Coronary artery (tissue), 2 donors: ENCODE measurements around the gene FBXO46.

ENCODE experiments used
- DNase-seq: peaks from one replicate; pipeline ENCODE4 v3.0.0-alpha.2; 2017; ENCODE audit warnings: low spot score
- H3K27ac ChIP-seq, 2 donors: fragments of 200-600 bp; sonication (generic); one replicate each; pipeline ENCODE4 v1.5.1; 2016 to 2019
- H3K4me3 ChIP-seq: fragments of 200-600 bp; sonication (generic); 2 replicates; pipeline ENCODE4 v1.5.1; 2016; ENCODE audit warnings: mild to moderate bottlenecking, moderate library complexity
- TF ChIP-seq, protein P1 (sequence below): fragments of 200-600 bp; sonication (generic); IDR thresholded peaks from one replicate; pipeline ENCODE4 v1.5.1; 2019; ENCODE audit warnings: antibody characterized with exemption

Gene FBXO46

GRCh38 chr19:45717983-45718650, 12.6 kb downstream of the FBXO46 start:
- TF ChIP-seq, protein P1, sequence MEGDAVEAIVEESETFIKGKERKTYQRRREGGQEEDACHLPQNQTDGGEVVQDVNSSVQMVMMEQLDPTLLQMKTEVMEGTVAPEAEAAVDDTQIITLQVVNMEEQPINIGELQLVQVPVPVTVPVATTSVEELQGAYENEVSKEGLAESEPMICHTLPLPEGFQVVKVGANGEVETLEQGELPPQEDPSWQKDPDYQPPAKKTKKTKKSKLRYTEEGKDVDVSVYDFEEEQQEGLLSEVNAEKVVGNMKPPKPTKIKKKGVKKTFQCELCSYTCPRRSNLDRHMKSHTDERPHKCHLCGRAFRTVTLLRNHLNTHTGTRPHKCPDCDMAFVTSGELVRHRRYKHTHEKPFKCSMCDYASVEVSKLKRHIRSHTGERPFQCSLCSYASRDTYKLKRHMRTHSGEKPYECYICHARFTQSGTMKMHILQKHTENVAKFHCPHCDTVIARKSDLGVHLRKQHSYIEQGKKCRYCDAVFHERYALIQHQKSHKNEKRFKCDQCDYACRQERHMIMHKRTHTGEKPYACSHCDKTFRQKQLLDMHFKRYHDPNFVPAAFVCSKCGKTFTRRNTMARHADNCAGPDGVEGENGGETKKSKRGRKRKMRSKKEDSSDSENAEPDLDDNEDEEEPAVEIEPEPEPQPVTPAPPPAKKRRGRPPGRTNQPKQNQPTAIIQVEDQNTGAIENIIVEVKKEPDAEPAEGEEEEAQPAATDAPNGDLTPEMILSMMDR, result no peak
- peak; percentile 81 for DNase-seq
- Histone ChIP-seq H3K27ac (peak overlapping the region; percentile 82 to 95), H3K4me3 (peak overlapping the region; percentile 70)

DNA sequence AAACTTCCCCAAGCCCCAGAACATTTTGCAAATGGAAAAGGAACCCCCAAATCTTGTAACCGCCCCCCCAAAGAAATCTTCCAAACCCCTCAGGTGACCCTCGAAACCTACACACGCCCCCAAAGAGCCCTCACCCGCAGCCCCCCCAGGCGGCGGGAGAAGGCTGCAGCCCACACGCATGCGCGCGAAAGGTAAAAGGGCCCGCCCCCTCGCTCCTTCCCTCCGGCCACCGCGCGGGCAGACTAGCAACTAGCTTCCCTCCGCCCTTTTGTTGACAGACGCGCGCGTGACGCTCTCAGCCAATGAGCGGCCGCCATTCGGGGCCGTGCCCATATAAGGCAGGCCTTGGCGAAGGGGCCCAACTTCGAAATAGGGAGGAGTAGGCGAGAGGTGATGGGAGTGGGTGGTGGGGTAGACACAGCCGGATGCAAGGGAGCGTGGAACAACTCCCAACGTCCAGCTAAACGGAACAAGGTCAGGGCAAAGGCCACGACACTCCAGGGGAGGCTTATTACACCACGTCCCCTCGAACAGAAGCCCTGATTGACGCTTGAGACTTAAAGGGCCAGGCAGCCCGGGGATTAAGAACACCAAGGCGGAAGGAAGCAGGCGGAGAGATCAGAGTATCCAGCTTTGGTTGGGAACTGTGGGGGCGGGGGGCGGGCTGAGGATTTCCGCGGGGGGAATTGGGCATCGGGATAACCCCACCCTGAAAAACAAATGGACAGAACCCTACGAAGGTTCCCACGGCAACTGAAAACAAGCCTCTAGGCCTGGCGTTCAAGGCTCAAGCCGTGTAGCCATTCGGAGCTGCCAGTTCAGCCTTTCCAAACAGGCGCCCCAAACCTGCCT, 13.3 kb downstream of the FBXO46 start:
- TF ChIP-seq, protein P1, result no peak

DNA sequence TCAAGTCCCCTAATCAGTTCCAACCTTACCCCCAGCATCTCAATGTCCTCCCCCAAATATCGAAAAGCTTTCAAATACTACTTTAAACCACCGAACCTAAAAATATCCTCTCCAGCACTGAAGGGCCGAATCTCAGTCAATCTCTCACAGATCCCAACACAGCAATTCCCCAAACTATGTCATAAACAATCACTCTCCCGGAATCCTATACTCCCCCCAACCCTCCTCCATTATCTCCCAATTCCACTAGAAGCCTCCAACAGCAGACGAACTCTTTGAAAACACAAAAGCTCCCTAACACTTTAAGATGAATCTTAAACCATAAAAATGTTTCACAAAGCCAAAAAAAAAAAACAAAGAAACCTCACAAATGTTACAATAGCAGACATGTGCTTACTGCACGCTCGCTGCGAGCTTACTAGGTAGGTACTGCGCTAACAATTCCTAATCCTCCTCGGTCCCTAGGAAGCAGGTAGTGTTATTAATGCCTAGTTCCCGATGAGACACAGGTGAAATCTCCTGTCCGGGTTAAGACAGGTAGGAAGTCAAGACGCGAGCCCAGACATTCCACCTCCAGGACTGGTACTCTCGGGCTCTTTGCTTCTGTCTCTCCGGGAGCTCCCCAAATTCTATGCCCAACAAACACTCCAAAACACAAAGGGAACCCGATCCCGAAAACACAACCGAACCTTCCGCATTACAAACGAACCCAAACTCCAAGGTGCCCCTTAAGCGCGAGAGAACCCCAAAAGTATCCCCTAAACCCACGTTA, 14.2 kb downstream of the FBXO46 start:
- DNase-seq, result no peak
- H3K4me3 ChIP-seq, result peak overlapping the region; percentile 70
- peak overlapping the region; percentile 69 to 95 for H3K27ac ChIP-seq
- TF ChIP-seq, protein P1, result no peak

More for the DNA sequence above, 13.3 kb downstream of the FBXO46 start:
- Histone ChIP-seq H3K4me3 (peak overlapping the region; percentile 70), H3K27ac (peak overlapping the region; percentile 82 to 95)
- peak; percentile 99 for DNase-seq

DNA sequence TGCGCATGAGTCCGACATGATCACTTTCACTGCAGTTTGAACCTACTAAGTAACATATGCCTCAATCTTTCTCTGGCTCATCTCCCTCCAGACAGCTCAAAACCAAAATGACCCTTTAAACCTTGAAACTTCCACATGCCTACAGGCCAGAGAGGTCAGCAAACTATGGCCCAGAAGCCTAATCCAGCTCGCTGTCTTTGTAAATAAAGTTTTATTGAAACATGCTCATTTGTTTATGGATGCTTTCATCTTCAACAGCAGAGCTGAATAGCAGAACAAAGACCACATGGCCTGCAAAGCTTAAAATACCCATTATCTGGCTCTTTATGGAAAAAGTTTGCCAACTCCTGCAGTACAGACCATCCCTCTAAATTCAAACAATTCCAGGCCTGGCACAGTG, 15.6 kb downstream of the FBXO46 start:
- H3K4me3 ChIP-seq, result no peak overlapping the region
- H3K27ac ChIP-seq, result no peak overlapping the region
- no peak for DNase-seq
- TF ChIP-seq, protein P1, result no peak

GRCh38 chr19:45713141-45713540, 17.6 kb downstream of the FBXO46 start:
- Histone ChIP-seq H3K4me3 (no peak overlapping the region), H3K27ac (no peak overlapping the region)
- DNase-seq, result no peak
- TF ChIP-seq, protein P1, result no peak

DNA sequence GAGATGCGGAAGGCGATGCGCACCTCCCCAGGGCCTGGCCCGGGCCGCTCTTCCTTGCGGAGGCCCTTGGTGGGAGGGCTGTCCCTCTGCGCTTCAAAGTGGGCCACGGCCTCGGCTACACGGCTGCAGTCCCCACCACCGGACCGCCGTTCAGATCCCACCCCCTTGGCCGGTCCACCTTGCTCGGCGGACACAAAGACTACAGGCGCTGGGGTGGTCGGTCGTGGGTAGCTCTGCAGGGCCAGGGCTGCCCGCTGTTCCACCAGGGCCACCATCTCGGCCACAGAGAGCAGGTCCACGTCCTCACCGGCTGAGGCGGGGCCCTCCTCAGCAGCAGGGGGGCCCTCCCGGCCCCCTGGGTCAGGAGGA, 18.0 kb downstream of the FBXO46 start:
- Histone ChIP-seq H3K4me3 (no peak overlapping the region), H3K27ac (no peak overlapping the region)
- TF ChIP-seq, protein P1, result no peak
- DNase-seq, result no peak
